K562 (cell line): ENCODE data around the gene AEN. TPM values are rescaled to one million over a fixed set of nuclear protein-coding genes. Genes with fewer than 3 reads are reported as not detected.

Experiments used
- ATAC-seq: fragments of 200-7000 bp; cut with Tn5 transposase; 3 replicates; pipeline ENCODE4 v1.9.1; 2020; ENCODE audit warnings: moderate library complexity
- BruUV-seq: library from RNA; stranded (reverse); fragments of 400-500 nt; replicated peaks from 2 replicates; lab custom pipeline; 2021; lab: Mats Ljungman, UMichigan
- CTCF ChIA-PET: fragments of 300-600 bp; formaldehyde crosslinking; extraction: SDS; loops from one replicate; lab custom pipeline; 2021; ENCODE audit warnings: low intra/inter-chr PET ratio; lab: Yijun Ruan, JAX
- POLR2A ChIA-PET: fragments of 300-600, 350-650 bp; sonication (Branson Sonifier 250); formaldehyde crosslinking; extraction: SDS; loops from one replicate; lab custom pipeline; 2021; ENCODE audit warnings: antibody characterized with exemption, inconsistent platforms; lab: Yijun Ruan, JAX
- DNase-seq, 4 experiments: peaks; one replicate each; pipeline versions ENCODE4 v3.0.0 to v3.0.0-alpha.2; 2011 to 2018; ENCODE audit warnings: low spot score in 3 of 4, mixed read lengths in 3 of 4; ENCODE audit errors: extremely low read depth in 1 of 4
- FAIRE-seq: peaks from 2 replicates; lab custom pipeline; 2011; peaks lifted over from hg19 to GRCh38; lab: Jason Lieb, UNC
- H2AFZ ChIP-seq: 2 replicates; pipeline ENCODE4 v1.6.0; 2011; ENCODE audit warnings: low read depth, low read length, control low read depth, inconsistent platforms
- H3K27ac ChIP-seq: fragments of 200-600 bp; 3 replicates; pipeline ENCODE4 v1.8.0; 2011; ENCODE audit warnings: low read depth, mild to moderate bottlenecking, control low read depth, inconsistent platforms, low read length, moderate library complexity, mixed read lengths; ENCODE audit errors: extremely low read depth
- H3K27me3 ChIP-seq, 2 experiments: fragments of 300-600 bp in 1 of 2; 2 replicates in 1 of 2; 3 replicates in 1 of 2; pipeline versions ENCODE4 v1.6.0 to v1.8.0; 2011; ENCODE audit warnings: inconsistent platforms in 2 of 2, low read length in 2 of 2, mild to moderate bottlenecking in 1 of 2, mixed read lengths in 1 of 2, moderate library complexity in 1 of 2; ENCODE audit not compliant: control insufficient read depth in 2 of 2, insufficient read depth in 2 of 2
- H3K36me3 ChIP-seq: fragments of 300-600 bp; 3 replicates; pipeline ENCODE4 v1.8.0; 2011; ENCODE audit warnings: mild to moderate bottlenecking, low read length, inconsistent platforms; ENCODE audit not compliant: control insufficient read depth, insufficient read depth
- H3K4me1 ChIP-seq, 2 experiments: fragments of 200-600 bp in 1 of 2; replicated peaks in 1 of 2; 2 replicates in 1 of 2; 3 replicates in 1 of 2; pipeline versions ENCODE4 v1.5.1 to v1.8.0; 2011; ENCODE audit warnings: inconsistent platforms in 2 of 2, low read length in 2 of 2, mild to moderate bottlenecking in 1 of 2, mixed read lengths in 1 of 2, moderate library complexity in 1 of 2; ENCODE audit not compliant: control insufficient read depth in 2 of 2, insufficient read depth in 2 of 2
- H3K4me2 ChIP-seq: 2 replicates; pipeline ENCODE4 v1.6.1; 2011; ENCODE audit warnings: low read length, control low read depth, inconsistent platforms, mixed read lengths; ENCODE audit not compliant: insufficient read depth
- H3K4me3 ChIP-seq: fragments of 200-600 bp; sonication (generic), shearing (Covaris generic); 2 replicates; pipeline ENCODE4 v1.5.1; 2016; ENCODE audit warnings: control low read depth, inconsistent platforms
- H3K79me2 ChIP-seq: fragments of 200-600 bp; 3 replicates; pipeline ENCODE4 v1.8.0; 2011; ENCODE audit warnings: low read length, inconsistent platforms; ENCODE audit not compliant: control insufficient read depth, insufficient read depth
- H3K9ac ChIP-seq, 2 experiments: 2 replicates each; pipeline versions ENCODE4 v1.6.0 to v1.6.1; 2011; ENCODE audit warnings: low read depth in 2 of 2, low read length in 2 of 2, control low read depth in 1 of 2, inconsistent platforms in 1 of 2, mild to moderate bottlenecking in 1 of 2, mixed read lengths in 1 of 2; ENCODE audit not compliant: insufficient read depth in 1 of 2
- H3K9me1 ChIP-seq: one replicate; pipeline ENCODE4 v1.6.0; 2011; ENCODE audit warnings: inconsistent platforms, mild to moderate bottlenecking, low read length, moderate library complexity; ENCODE audit not compliant: control insufficient read depth, insufficient read depth
- H3K9me3 ChIP-seq: replicated peaks from 2 replicates; pipeline ENCODE4 v1.5.1; 2011; ENCODE audit warnings: low read depth, low read length, inconsistent platforms; ENCODE audit not compliant: control insufficient read depth, insufficient read depth
- H4K20me1 ChIP-seq: replicated peaks from 2 replicates; pipeline ENCODE4 v1.6.1; 2011; ENCODE audit warnings: low read length, inconsistent platforms, mixed read lengths; ENCODE audit not compliant: control insufficient read depth, insufficient read depth
- BDP1 ChIP-seq: IDR thresholded peaks from 3 replicates; pipeline ENCODE4 v1.6.1; 2011; ENCODE audit not compliant: insufficient read length, insufficient read depth
- DMBX1 ChIP-seq: fragments of 250-450 bp; sonication (Bioruptor Pico); IDR thresholded peaks from 2 replicates; pipeline ENCODE4 v1.8.0; 2022; ENCODE audit warnings: inconsistent platforms, mild to moderate bottlenecking, moderate library complexity, borderline replicate concordance
- FOXP1 ChIP-seq: sonication (generic); formaldehyde crosslinking; IDR thresholded peaks from 2 replicates; pipeline ENCODE4 v1.8.0; 2022; ENCODE audit warnings: mild to moderate bottlenecking, missing genetic modification reagents
- HDAC6 ChIP-seq: IDR thresholded peaks from 2 replicates; pipeline ENCODE4 v1.6.1; 2012; ENCODE audit warnings: low read depth, mild to moderate bottlenecking, control low read depth, inconsistent platforms, low read length, moderate library complexity
- KDM2B ChIP-seq: fragments of 250-450 bp; sonication (Bioruptor Pico); IDR thresholded peaks from 2 replicates; pipeline ENCODE4 v1.8.0; 2021; ENCODE audit warnings: mild to moderate bottlenecking, moderate library complexity
- MAFK ChIP-seq: IDR thresholded peaks from 2 replicates; pipeline ENCODE4 v1.6.1; 2011; ENCODE audit warnings: low read length, improper control_type of control experiment
- NR4A1 ChIP-seq, 2 experiments: fragments of 250-450 bp in 1 of 2; fragments of 450-650 bp in 1 of 2; sonication (Bioruptor Pico) in 1 of 2; IDR thresholded peaks; 2 replicates each; pipeline versions ENCODE4 v1.4.0 to v1.6.1; 2016 to 2020; ENCODE audit warnings: mild to moderate bottlenecking in 2 of 2, missing compliant biosample characterization in 1 of 2, missing genetic modification characterization in 1 of 2, moderate library complexity in 1 of 2
- PML ChIP-seq: IDR thresholded peaks from 2 replicates; pipeline ENCODE4 v1.6.1; 2012; ENCODE audit warnings: low read length, inconsistent platforms
- RBM34 ChIP-seq: fragments of 200-400 bp; formaldehyde crosslinking; IDR thresholded peaks from 2 replicates; pipeline ENCODE4 v1.6.1; 2018; ENCODE audit warnings: low read length, borderline replicate concordance; ENCODE audit not compliant: insufficient read depth
- SRSF9 ChIP-seq: fragments of 200-400 bp; formaldehyde crosslinking; IDR thresholded peaks from 2 replicates; pipeline ENCODE4 v1.6.1; 2017; ENCODE audit warnings: low read depth, low read length, borderline replicate concordance
- TAL1 ChIP-seq: fragments of 450-650 bp; IDR thresholded peaks from 2 replicates; pipeline ENCODE4 v1.6.1; 2016; ENCODE audit warnings: mild to moderate bottlenecking
- ZBTB1 ChIP-seq: sonication (generic); formaldehyde crosslinking; IDR thresholded peaks from 2 replicates; pipeline ENCODE4 v1.8.1; 2023; ENCODE audit warnings: missing genetic modification reagents, low read depth, mild to moderate bottlenecking, borderline replicate concordance
- ZKSCAN8 ChIP-seq: fragments of 200-800 bp; sonication (Bioruptor generic); IDR thresholded peaks from 2 replicates; pipeline ENCODE4 v1.6.1; 2016; ENCODE audit warnings: missing genetic modification characterization, missing compliant biosample characterization
- WGBS: fragments of 100-300 bp; shearing (Covaris generic); methylation state at CpG from one replicate; pipeline ENCODE4 v1.1.6; 2016; ENCODE audit warnings: low coverage, mixed read lengths; ENCODE audit not compliant: insufficient coverage; ENCODE audit errors: missing lambda C conversion rate; 5-methylcytosine and 5-hydroxymethylcytosine counted together
- in situ Hi-C: fragments of 300-500 bp; cut with MboI; formaldehyde crosslinking; loops from 4 replicates; pipeline ENCODE4 v1.15.0; 2018; ENCODE audit warnings: inconsistent platforms, mixed read lengths
- intact Hi-C: fragments of 100-400 bp; cut with micrococcal nuclease; formaldehyde crosslinking; loops from 2 replicates; pipeline ENCODE4 v1.14.2; 2022
- polyA plus RNA-seq, 8 experiments: library from polyadenylated mRNA; depleted of rRNA in 4 of 8; stranded (reverse) in 5 of 8; unstranded in 3 of 8; fragments of >200 nt; fragmentation: Nextera tagmentation in 2 of 8; fragmentation: Illumina TruSeq in 1 of 8; extraction: Ambion mirVana in 2 of 8; extraction: Trizol in 1 of 8; gene quantifications; 2 replicates each; pipeline versions ENCODE4 v1.2.1 to v1.2.3, GENCODE V29; 2011 to 2014; ENCODE audit warnings: inconsistent platforms in 1 of 8, missing spikeins in 1 of 8
- total RNA-seq, 7 experiments: library from RNA; depleted of rRNA in 6 of 7; stranded (reverse); fragments of >200 nt in 6 of 7; fragmentation: Illumina TruSeq in 2 of 7; extraction: Trizol in 2 of 7; gene quantifications; 2 replicates each; pipeline versions ENCODE4 v1.2.1 to v1.2.3, GENCODE V29; 2011 to 2021; ENCODE audit warnings: low replicate concordance in 1 of 7

The AEN gene
- total and polyA plus RNA-seq, 9 of the 15 experiments (the other 6 are each of a cell fraction or from before 2014, with no cell fraction given), result 9.0 to 51.0 (median 32.8) TPM

GRCh38 chr15:88590759-88591158 lies 30.4 kb upstream of the AEN start:
- no peak overlapping the region for H3K4me3 ChIP-seq
- no peak overlapping the region for H3K4me2 ChIP-seq
- intact Hi-C loops, result no loop called here
- POLR2A ChIA-PET, result no interaction called here
- no peak overlapping the region for H3K9ac ChIP-seq
- no peaks in the 10 kb centered on the region for H3K4me1 ChIP-seq
- WGBS, result 7% methylated on average over 3 of the region's 6 CpGs
- in situ Hi-C loops, result no loop called here
- no peaks in the 10 kb centered on the region for H3K36me3 ChIP-seq
- ATAC-seq (no peak), FAIRE-seq (no peak)
- H4K20me1 ChIP-seq, result no peaks in the 10 kb centered on the region
- H3K79me2 ChIP-seq, result no peaks in the 10 kb centered on the region
- BruUV-seq, result no TSS peak
- no peaks in the 10 kb centered on the region for H3K9me1 ChIP-seq
- no peaks in the 10 kb centered on the region for H3K9me3 ChIP-seq
- peaks cover 5 to 9% of the 10 kb centered on the region in 2 experiments; a peak in 4 of 5 replicates for H3K27me3 ChIP-seq
- TF ChIP-seq MAFK (no peak), FOXP1 (CRISPR knock-in tag) (no peak), ZBTB1 (no peak), RBM34 (no peak), NR4A1 (CRISPR knock-in tag; IDR thresholded peaks at IDR 0.05) (no peak), NR4A1 (tag; IDR thresholded peaks at IDR 0.05) (no peak), SRSF9 (no peak), DMBX1 (CRISPR knock-in tag) (no peak), KDM2B (no peak), PML (no peak), TAL1 (no peak), HDAC6 (no peak), BDP1 (no peak), ZKSCAN8 (CRISPR knock-in tag) (no peak)
- TF ChIP-seq, all 486 proteins: peak for 0
- Histone ChIP-seq H2AFZ (no peak overlapping the region), H3K27ac (no peak overlapping the region)
- DNase-seq, result no peak
- CTCF ChIA-PET, result no interaction called here
